ENCODE data around the gene SHQ1. TPM values are rescaled to one million over a fixed set of nuclear protein-coding genes. Genes with fewer than 3 reads are reported as not detected.
"Not testable (repeated sequence)": the region's sequence is repeated elsewhere in the genome, so short reads cannot be mapped to it uniquely, and the experiment has no call there.

SHQ1 gene
- total RNA-seq, 4 donors from 2014 or later = 8.7 to 19.9 (median 12.4) TPM

GRCh38 chr3:72738752-72739530, 109.3 kb downstream of the SHQ1 start:
- Histone ChIP-seq H3K27me3 (no peaks in the 10 kb centered on the region), H3K27ac (replicated peaks in 1 of 4) (no peak overlapping the region), H3K36me3 (no peaks in the 10 kb centered on the region), H3K4me3 (peak overlapping the region; percentile 49 to 58 (median 54)), H3K9me3 (peaks cover 0 to 5% (median 0%) of the 10 kb centered on the region in 4 donors), H3K4me1 (peaks cover 0 to 19% (median 16%) of the 10 kb centered on the region in 4 donors)
- WGBS = 74% methylated on average over 9 of the region's 53 CpGs
- intact Hi-C loops (cut with DNase I) = no loop called here
- no peak for DNase-seq (ENCODE audit: extremely low spot score)
- TF ChIP-seq CTCF (IDR thresholded peaks at IDR 0.05) (peak in 1 of 3 experiments; percentile 17), POLR2AphosphoS5 (IDR thresholded peaks at IDR 0.05) (no peak)

GRCh38 chr3:72735072-72735471, 113.2 kb downstream of the SHQ1 start:
- WGBS = 93% methylated on average over 4 of the region's 4 CpGs
- H3K36me3 ChIP-seq; intact Hi-C loops (cut with DNase I); H3K27ac ChIP-seq (replicated peaks in 1 of 4); DNase-seq (ENCODE audit: extremely low spot score); H3K27me3 ChIP-seq; H3K4me3 ChIP-seq: not testable (repeated sequence)
- H3K9me3 ChIP-seq = peaks cover 0 to 15% (median 13%) of the 10 kb centered on the region in 4 donors
- H3K4me1 ChIP-seq = peaks cover 0 to 19% (median 16%) of the 10 kb centered on the region in 4 donors

GRCh38 chr3:72733676-72734075, 114.6 kb downstream of the SHQ1 start:
- Histone ChIP-seq H3K4me1 (peaks cover 0 to 8% (median 8%) of the 10 kb centered on the region in 4 donors), H3K4me3 (no peak overlapping the region), H3K27me3 (no peaks in the 10 kb centered on the region), H3K36me3 (no peaks in the 10 kb centered on the region), H3K9me3 (peaks cover 0 to 15% (median 13%) of the 10 kb centered on the region in 4 donors), H3K27ac (replicated peaks in 1 of 4) (no peak overlapping the region)
- TF ChIP-seq POLR2AphosphoS5 (IDR thresholded peaks at IDR 0.05) (no peak), EP300 (IDR thresholded peaks at IDR 0.05) (no peak), CTCF (IDR thresholded peaks at IDR 0.05) (no peak), POLR2A (IDR thresholded peaks at IDR 0.05; ENCODE audit: low read depth) (no peak)
- DNase-seq (ENCODE audit: extremely low spot score) = no peak
- 100% methylated on average over 3 of the region's 3 CpGs for WGBS
- intact Hi-C loops (cut with DNase I) = no loop called here

GRCh38 chr3:72732666-72733345, 115.4 kb downstream of the SHQ1 start:
- intact Hi-C loops (cut with DNase I); H3K4me3 ChIP-seq; DNase-seq (ENCODE audit: extremely low spot score); H3K36me3 ChIP-seq; H3K27me3 ChIP-seq; H3K4me1 ChIP-seq; H3K27ac ChIP-seq (replicated peaks in 1 of 4): not testable (repeated sequence)
- WGBS = 90% methylated on average over 5 of the region's 6 CpGs
- H3K9me3 ChIP-seq = peaks cover 0 to 15% (median 13%) of the 10 kb centered on the region in 4 donors

- no peaks in the 10 kb centered on the region for H3K4me1 ChIP-seq
- DNase-seq (ENCODE audit: extremely low spot score) = no peak
- H3K9me3 ChIP-seq = peaks cover 0 to 15% (median 11%) of the 10 kb centered on the region in 4 donors
- intact Hi-C loops (cut with DNase I) = no loop called here
- H3K27ac ChIP-seq (replicated peaks in 1 of 4) = no peak overlapping the region
- no peak for TF ChIP-seq CTCF (IDR thresholded peaks at IDR 0.05)
- 86% methylated on average over 14 of the region's 16 CpGs for WGBS
- H3K4me3 ChIP-seq = no peak overlapping the region
- no peaks in the 10 kb centered on the region for H3K27me3 ChIP-seq
- H3K36me3 ChIP-seq = no peaks in the 10 kb centered on the region
Observed at GRCh38 chr3:72728958-72729467, 119.2 kb downstream of the SHQ1 start.

Measured in esophagus muscularis mucosa (tissue), 4 donors.